Activated T-cell treated with anti-CD3 and anti-CD28 coated beads for 24 hours (primary cell): ENCODE data around the gene NES.

ENCODE experiments used
- DNase-seq: peaks from one replicate; pipeline ENCODE4 v3.0.0-alpha.2; 2020; ENCODE audit warnings: low read depth

NES gene

GRCh38 chr1:156680056-156680455, 2.8 kb upstream of the NES start:
- DNase-seq = no peak

- no peak for DNase-seq
Observed at GRCh38 chr1:156677616-156678596, 699 bp upstream of the NES start.

- DNase-seq = no peak
Observed at GRCh38 chr1:156676114-156676819, 940 bp downstream of the NES start.

GRCh38 chr1:156675210-156676113, 1.7 kb downstream of the NES start:
- DNase-seq = no peak

GRCh38 chr1:156673387-156674121, 3.7 kb downstream of the NES start:
- no peak for DNase-seq

- no peak for DNase-seq
Observed at GRCh38 chr1:156671804-156672203, 5.4 kb downstream of the NES start.

- DNase-seq = no peak
Observed at GRCh38 chr1:156670791-156671190, 6.4 kb downstream of the NES start.

- DNase-seq = no peak
Observed at GRCh38 chr1:156670359-156670758, 6.8 kb downstream of the NES start.

GRCh38 chr1:156669794-156670193, 7.4 kb downstream of the NES start:
- DNase-seq = no peak

- no peak for DNase-seq
Observed at GRCh38 chr1:156668801-156669637, 8.2 kb downstream of the NES start.

GRCh38 chr1:156667968-156668709, 9.1 kb downstream of the NES start:
- no peak for DNase-seq

GRCh38 chr1:156667610-156667967, 9.6 kb downstream of the NES start:
- DNase-seq = no peak

GRCh38 chr1:156666862-156667609, 10.2 kb downstream of the NES start:
- DNase-seq = no peak

- DNase-seq = no peak
Observed at GRCh38 chr1:156665539-156665938, 11.7 kb downstream of the NES start.

GRCh38 chr1:156664767-156665411, 12.3 kb downstream of the NES start:
- DNase-seq = no peak

- DNase-seq = no peak
Observed at GRCh38 chr1:156664046-156664766, 13.0 kb downstream of the NES start.

- DNase-seq = no peak
Observed at GRCh38 chr1:156663178-156663577, 14.0 kb downstream of the NES start.

- no peak for DNase-seq
Observed at GRCh38 chr1:156662800-156663055, 14.5 kb downstream of the NES start.
